H1 (cell line): ENCODE measurements around the gene LRRC43. TPM values are rescaled to one million over a fixed set of nuclear protein-coding genes. Genes with fewer than 3 reads are reported as not detected.

Source experiments
- BCL11A ChIP-seq, 2 experiments: IDR thresholded peaks; one replicate each; pipeline ENCODE4 v1.6.1; 2011; ENCODE audit warnings: low read depth in 2 of 2, low read length in 2 of 2, mild to moderate bottlenecking in 2 of 2
- CTBP2 ChIP-seq: IDR thresholded peaks from 2 replicates; pipeline ENCODE4 v1.7.0; 2011; ENCODE audit warnings: borderline replicate concordance, mild to moderate bottlenecking, moderate library complexity, mixed read lengths, low read length; ENCODE audit not compliant: insufficient read depth, insufficient read length
- HDAC2 ChIP-seq, 2 experiments: fragments of 300-600 bp in 1 of 2; sonication (generic) in 1 of 2; IDR thresholded peaks; 2 replicates each; pipeline ENCODE4 v1.6.1; 2011 to 2012; ENCODE audit warnings: low read depth in 2 of 2, low read length in 2 of 2, mild to moderate bottlenecking in 2 of 2, moderate library complexity in 2 of 2, borderline replicate concordance in 1 of 2, inconsistent platforms in 1 of 2
- polyA plus RNA-seq, 7 experiments: library from polyadenylated mRNA; depleted of rRNA in 3 of 7; stranded (reverse) in 5 of 7; unstranded in 2 of 7; fragments of >200 nt in 5 of 7; fragments of 200-250 nt in 2 of 7; gene quantifications; 1 replicate in 5 of 7; 2 replicates in 1 of 7; 4 replicates in 1 of 7; pipeline versions ENCODE4 v1.2.1 to v1.2.3, GENCODE V29; 2011 to 2013; ENCODE audit warnings: missing spikeins in 2 of 7, mixed read lengths in 2 of 7
- total RNA-seq: library from RNA; stranded (reverse); fragmentation: NEBNext Ultra II Directional; extraction: Animal tissue kit (Norgen Biotek cat#: 25700); gene quantifications from 2 replicates; pipeline ENCODE4 v1.2.1, GENCODE V29; 2021
- TF ChIP-seq, protein P1 (sequence below): IDR thresholded peaks from 2 replicates; pipeline ENCODE4 v1.6.1; 2012; ENCODE audit warnings: low read length, inconsistent platforms

LRRC43 gene
- total and polyA plus RNA-seq, 2 of the 8 experiments (the other 6 are each of a cell fraction or from before 2014, with no cell fraction given): 0.35 to 0.44 TPM

DNA sequence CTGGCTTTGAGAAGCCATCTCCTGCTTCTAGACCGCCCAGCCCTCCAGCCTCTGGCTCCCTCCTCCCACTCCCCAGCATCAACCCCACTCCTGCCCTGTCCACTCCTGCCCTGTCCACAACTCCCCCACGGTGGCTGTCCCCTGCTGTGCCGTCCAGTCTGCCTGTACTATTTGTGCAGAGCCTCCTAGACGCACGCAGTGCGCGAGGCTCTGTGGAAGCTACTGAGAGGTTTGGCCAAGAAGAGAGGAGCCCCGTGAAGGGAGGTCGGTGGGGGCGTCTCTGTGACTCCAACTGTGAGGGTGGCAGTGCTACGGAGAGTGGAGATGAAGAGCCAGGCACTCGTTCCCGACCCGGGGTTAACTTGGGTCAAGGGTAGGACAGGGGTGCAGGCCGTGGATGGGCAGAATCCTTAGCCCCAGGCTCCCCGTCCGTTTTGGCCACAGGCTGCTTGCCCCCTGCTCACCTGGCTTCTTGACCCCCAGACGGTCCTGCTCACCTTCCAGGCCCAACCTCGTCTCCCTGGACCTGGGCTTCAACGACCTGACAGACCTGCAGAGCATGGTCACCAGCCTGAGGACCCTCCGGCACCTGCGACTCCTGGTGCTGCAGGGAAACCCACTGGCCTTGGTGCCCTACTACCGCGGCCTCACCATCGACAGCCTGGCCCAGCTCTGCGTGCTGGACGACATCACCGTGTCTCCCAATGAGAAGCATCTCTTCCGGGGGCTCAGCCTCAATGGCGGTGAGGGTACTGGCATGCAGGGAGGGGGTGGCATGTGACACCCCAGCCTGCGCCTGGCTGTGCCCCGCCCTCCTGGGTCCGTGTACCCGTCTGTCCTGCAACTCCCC is 6.9 kb downstream of the LRRC43 start (continued):
- TF ChIP-seq, protein P1, sequence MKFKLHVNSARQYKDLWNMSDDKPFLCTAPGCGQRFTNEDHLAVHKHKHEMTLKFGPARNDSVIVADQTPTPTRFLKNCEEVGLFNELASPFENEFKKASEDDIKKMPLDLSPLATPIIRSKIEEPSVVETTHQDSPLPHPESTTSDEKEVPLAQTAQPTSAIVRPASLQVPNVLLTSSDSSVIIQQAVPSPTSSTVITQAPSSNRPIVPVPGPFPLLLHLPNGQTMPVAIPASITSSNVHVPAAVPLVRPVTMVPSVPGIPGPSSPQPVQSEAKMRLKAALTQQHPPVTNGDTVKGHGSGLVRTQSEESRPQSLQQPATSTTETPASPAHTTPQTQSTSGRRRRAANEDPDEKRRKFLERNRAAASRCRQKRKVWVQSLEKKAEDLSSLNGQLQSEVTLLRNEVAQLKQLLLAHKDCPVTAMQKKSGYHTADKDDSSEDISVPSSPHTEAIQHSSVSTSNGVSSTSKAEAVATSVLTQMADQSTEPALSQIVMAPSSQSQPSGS: no peak
- TF ChIP-seq CTBP2 (no peak), HDAC2 (IDR thresholded peaks at IDR 0.05; ENCODE audit: borderline replicate concordance in 1 of 2, low read depth in 2 of 2, low read length in 2 of 2) (no peak), BCL11A (IDR thresholded peaks at IDR 0.05; ENCODE audit: low read depth in 2 of 2, low read length in 2 of 2) (no peak)
